ENCODE results near the gene CBFA2T3. TPM values are rescaled to one million over a fixed set of nuclear protein-coding genes. Genes with fewer than 3 reads are reported as not detected.

The CBFA2T3 gene
- total RNA-seq, 1 donor from 2014 or later: not detected

- TF ChIP-seq CTCF (IDR thresholded peaks at IDR 0.05): no peak
- no peaks in the 10 kb centered on the region for H3K36me3 Mint-ChIP-seq (ENCODE audit: low read depth)
- no peak overlapping the region for H3K4me3 Mint-ChIP-seq (ENCODE audit: unreplicated experiment)
- H3K4me1 Mint-ChIP-seq (ENCODE audit: low read depth): no peaks in the 10 kb centered on the region
- peaks cover 38% of the 10 kb centered on the region for H3K27me3 Mint-ChIP-seq (ENCODE audit: low read depth)
- H3K9me3 Mint-ChIP-seq (ENCODE audit: low read depth): no peaks in the 10 kb centered on the region
- no peak overlapping the region for H3K27ac Mint-ChIP-seq (ENCODE audit: unreplicated experiment)
- no peak for DNase-seq (ENCODE audit: low spot score)
Measured at GRCh38 chr16:88965826-88966480, 11.1 kb downstream of the CBFA2T3 start.

GRCh38 chr16:88965411-88965810 lies 11.6 kb downstream of the CBFA2T3 start:
- H3K4me3 Mint-ChIP-seq (ENCODE audit: unreplicated experiment): no peak overlapping the region

GRCh38 chr16:88964636-88965035 lies 12.4 kb downstream of the CBFA2T3 start:
- H3K9me3 Mint-ChIP-seq (ENCODE audit: low read depth): no peaks in the 10 kb centered on the region
- H3K27ac Mint-ChIP-seq (ENCODE audit: unreplicated experiment): no peak overlapping the region
- H3K36me3 Mint-ChIP-seq (ENCODE audit: low read depth): peaks cover 3% of the 10 kb centered on the region
- no peak overlapping the region for H3K4me3 Mint-ChIP-seq (ENCODE audit: unreplicated experiment)
- no peaks in the 10 kb centered on the region for H3K4me1 Mint-ChIP-seq (ENCODE audit: low read depth)
- peaks cover 39% of the 10 kb centered on the region for H3K27me3 Mint-ChIP-seq (ENCODE audit: low read depth)
- no peak for DNase-seq (ENCODE audit: low spot score)
- TF ChIP-seq CTCF (IDR thresholded peaks at IDR 0.05): no peak

More at GRCh38 chr16:88965411-88965810, 11.6 kb downstream of the CBFA2T3 start:
- peaks cover 40% of the 10 kb centered on the region for H3K27me3 Mint-ChIP-seq (ENCODE audit: low read depth)
- TF ChIP-seq CTCF (IDR thresholded peaks at IDR 0.05): no peak
- H3K9me3 Mint-ChIP-seq (ENCODE audit: low read depth): no peaks in the 10 kb centered on the region
- no peaks in the 10 kb centered on the region for H3K4me1 Mint-ChIP-seq (ENCODE audit: low read depth)
- no peak overlapping the region for H3K27ac Mint-ChIP-seq (ENCODE audit: unreplicated experiment)
- no peaks in the 10 kb centered on the region for H3K36me3 Mint-ChIP-seq (ENCODE audit: low read depth)
- DNase-seq (ENCODE audit: low spot score): no peak

GRCh38 chr16:88963583-88963982 lies 13.4 kb downstream of the CBFA2T3 start:
- H3K36me3 Mint-ChIP-seq (ENCODE audit: low read depth): peaks cover 3% of the 10 kb centered on the region
- no peak overlapping the region for H3K27ac Mint-ChIP-seq (ENCODE audit: unreplicated experiment)
- no peaks in the 10 kb centered on the region for H3K4me1 Mint-ChIP-seq (ENCODE audit: low read depth)
- H3K4me3 Mint-ChIP-seq (ENCODE audit: unreplicated experiment): no peak overlapping the region
- no peaks in the 10 kb centered on the region for H3K9me3 Mint-ChIP-seq (ENCODE audit: low read depth)
- H3K27me3 Mint-ChIP-seq (ENCODE audit: low read depth): peaks cover 44% of the 10 kb centered on the region
- no peak for DNase-seq (ENCODE audit: low spot score)
- TF ChIP-seq CTCF (IDR thresholded peaks at IDR 0.05): no peak

- H3K9me3 Mint-ChIP-seq (ENCODE audit: low read depth): no peaks in the 10 kb centered on the region
- no peak for DNase-seq (ENCODE audit: low spot score)
- H3K27ac Mint-ChIP-seq (ENCODE audit: unreplicated experiment): no peak overlapping the region
- H3K4me1 Mint-ChIP-seq (ENCODE audit: low read depth): no peaks in the 10 kb centered on the region
- H3K27me3 Mint-ChIP-seq (ENCODE audit: low read depth): peaks cover 50% of the 10 kb centered on the region
- peaks cover 3% of the 10 kb centered on the region for H3K36me3 Mint-ChIP-seq (ENCODE audit: low read depth)
- TF ChIP-seq CTCF (IDR thresholded peaks at IDR 0.05): no peak
- no peak overlapping the region for H3K4me3 Mint-ChIP-seq (ENCODE audit: unreplicated experiment)
Measured at GRCh38 chr16:88962478-88963152, 14.4 kb downstream of the CBFA2T3 start.

All from chondrocyte (in vitro differentiated cells).